Measurements from ENCODE around the gene PNPLA6. TPM values are rescaled to one million over a fixed set of nuclear protein-coding genes. Genes with fewer than 3 reads are reported as not detected.

PNPLA6 gene
- total and polyA plus RNA-seq, 2 of the 13 experiments (the other 11 are each of a cell fraction or from before 2014, with no cell fraction given) = 24.9 to 28.2 TPM

GRCh38 chr19:7562646-7563393, 27.3 kb downstream of the PNPLA6 start (continued):
- peak; percentile 90 for TF ChIP-seq MXD1 (CRISPR knock-in tag; IDR thresholded peaks at IDR 0.05)
- TF ChIP-seq BHLHE40 (IDR thresholded peaks at IDR 0.05; ENCODE audit: low read length) = no peak
- TF ChIP-seq CREB3 (CRISPR knock-in tag; IDR thresholded peaks at IDR 0.05) = peak; percentile 95
- TF ChIP-seq ZNF709 (CRISPR knock-in tag; IDR thresholded peaks at IDR 0.05) = peak; percentile 96
- peak; percentile 93 for TF ChIP-seq BATF2 (CRISPR knock-in tag; IDR thresholded peaks at IDR 0.05)
- no peak for TF ChIP-seq POLR2AphosphoS5 (IDR thresholded peaks at IDR 0.05; ENCODE audit: low read depth, low read length)
- no peak for TF ChIP-seq RNF2 (conservative IDR thresholded peaks at IDR 0.05; ENCODE audit: low read depth)
- TF ChIP-seq AFF4 (CRISPR knock-in tag; IDR thresholded peaks at IDR 0.05) = peak; percentile 91
- TF ChIP-seq ZKSCAN1 (IDR thresholded peaks at IDR 0.05; ENCODE audit: low read length) = no peak
- peak; percentile 97 for TF ChIP-seq ZBTB43 (CRISPR knock-in tag; conservative IDR thresholded peaks at IDR 0.05)
- peak; percentile 89 for TF ChIP-seq ELF3 (CRISPR knock-in tag; IDR thresholded peaks at IDR 0.05)
- TF ChIP-seq ZNF557 (CRISPR knock-in tag; IDR thresholded peaks at IDR 0.05) = peak; percentile 99
- TF ChIP-seq ZNF766 (CRISPR knock-in tag; IDR thresholded peaks at IDR 0.05; ENCODE audit: borderline replicate concordance) = peak; percentile 98; the same call in 1 of the 2 replicates
- peak; percentile 97; the same call in 1 of the 2 replicates for TF ChIP-seq ZNF180 (CRISPR knock-in tag; IDR thresholded peaks at IDR 0.05; ENCODE audit: borderline replicate concordance, low read depth)
- TF ChIP-seq STAG1 (CRISPR knock-in tag; IDR thresholded peaks at IDR 0.05) = peak; percentile 28; the same call in 1 of the 2 replicates
- TF ChIP-seq ZNF484 (CRISPR knock-in tag; IDR thresholded peaks at IDR 0.05; ENCODE audit: borderline replicate concordance, low read depth) = peak; percentile 96; the same call in 1 of the 2 replicates
- no peak for TF ChIP-seq MAZ (IDR thresholded peaks at IDR 0.05; ENCODE audit: borderline replicate concordance, low read depth, low read length)
- no peak for TF ChIP-seq MAZ (CRISPR knock-in tag; IDR thresholded peaks at IDR 0.05; ENCODE audit: low read depth)
- peak; percentile 100 for TF ChIP-seq AHR (CRISPR knock-in tag; IDR thresholded peaks at IDR 0.05)
- TF ChIP-seq CBX5 (CRISPR knock-in tag; IDR thresholded peaks at IDR 0.05; ENCODE audit: borderline replicate concordance) = peak; percentile 92
- no peak for TF ChIP-seq ZNF513 (CRISPR knock-in tag; conservative IDR thresholded peaks at IDR 0.05)
- TF ChIP-seq ZNF441 (CRISPR knock-in tag; IDR thresholded peaks at IDR 0.05; ENCODE audit: borderline replicate concordance) = peak; percentile 98

Data from HepG2 (cell line).